ENCODE data around the gene RDH16. TPM values are rescaled to one million over a fixed set of nuclear protein-coding genes. Genes with fewer than 3 reads are reported as not detected.

RDH16 gene
- total RNA-seq, 2 donors from 2014 or later, result 0.27 to 0.29 TPM

Other genes starting within 250 kb of the RDH16 start
- gene NACA, start 232.3 kb downstream of the RDH16 start, total RNA-seq, result 100 to 1,000 TPM; 516 to 593 TPM
- 1 to 10 TPM; 2.7 to 5.6 TPM for gene PRIM1, start 205.3 kb downstream of the RDH16 start, total RNA-seq
- gene HSD17B6, start 194.3 kb downstream of the RDH16 start, total RNA-seq, result 1 to 10 TPM in 1 of 2 donors, under 1 TPM in 1; 0.84 to 1.4 TPM
- gene SDR9C7, start 23.2 kb downstream of the RDH16 start, total RNA-seq, result not detected
- 1 to 10 TPM; 3.8 to 4.5 TPM for gene ZBTB39, start 48.9 kb upstream of the RDH16 start, total RNA-seq
- not detected for gene TAC3, start 58.9 kb upstream of the RDH16 start, total RNA-seq
- under 1 TPM; 0.09 to 0.13 TPM for gene MYO1A, start 92.5 kb upstream of the RDH16 start, total RNA-seq
- 1 to 10 TPM; 2.8 to 5.3 TPM for gene NEMP1, start 121.2 kb upstream of the RDH16 start, total RNA-seq
- 10 to 100 TPM; 11.1 to 17.1 TPM for gene NAB2, start 131.5 kb upstream of the RDH16 start, total RNA-seq
- gene STAT6, start 153.8 kb upstream of the RDH16 start, total RNA-seq, result 10 to 100 TPM; 77.7 to 78.1 TPM
- gene LRP1, start 170.9 kb upstream of the RDH16 start, total RNA-seq, result 100 to 1,000 TPM; 188 to 222 TPM
- gene LRP1-AS, start 190.0 kb upstream of the RDH16 start, total RNA-seq, result not detected